ENCODE measurements around the gene ATRAID.
"Not testable (repeated sequence)": the region's sequence is repeated elsewhere in the genome, so short reads cannot be mapped to it uniquely, and the experiment has no call there.

The ATRAID gene

DNA sequence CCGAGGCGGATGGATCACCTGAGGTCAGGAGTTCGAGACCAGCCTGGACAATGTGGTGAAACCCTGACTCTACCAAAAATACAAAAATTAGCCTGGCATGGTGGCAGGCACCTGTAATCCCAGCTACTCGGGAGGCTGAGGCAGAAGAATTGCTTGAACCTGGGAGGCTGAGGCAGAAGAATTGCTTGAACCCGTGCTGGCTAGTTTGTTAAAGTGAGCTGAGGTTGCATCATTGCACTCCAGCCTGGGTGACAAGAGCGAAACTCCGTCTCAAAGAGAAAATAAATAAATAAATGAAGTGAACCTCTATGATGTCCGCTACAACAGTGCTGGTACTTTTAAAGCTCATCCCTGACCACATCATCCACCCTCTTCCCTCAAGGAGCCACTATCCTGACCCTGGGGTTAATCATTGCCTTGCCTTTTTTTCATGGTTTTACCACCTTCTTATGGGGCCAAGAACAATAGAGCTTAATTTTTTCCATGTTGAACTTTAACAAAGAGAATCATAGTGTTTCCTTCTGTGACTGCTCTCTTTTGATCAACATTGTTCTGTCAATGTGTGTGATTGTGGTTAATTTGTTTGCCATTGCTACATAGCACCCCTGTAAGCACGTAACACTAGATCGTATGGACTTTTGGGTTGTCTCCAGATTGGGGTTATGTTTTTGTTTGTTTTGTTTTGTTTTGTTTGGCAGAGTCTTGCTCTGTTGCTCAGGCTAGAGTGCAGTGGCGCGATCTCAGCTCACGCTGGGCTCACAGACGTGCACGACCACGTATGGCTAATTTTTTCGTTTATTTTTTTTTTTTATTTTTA is 17.1 kb upstream of the ATRAID start:
- no peak for DNase-seq

DNA sequence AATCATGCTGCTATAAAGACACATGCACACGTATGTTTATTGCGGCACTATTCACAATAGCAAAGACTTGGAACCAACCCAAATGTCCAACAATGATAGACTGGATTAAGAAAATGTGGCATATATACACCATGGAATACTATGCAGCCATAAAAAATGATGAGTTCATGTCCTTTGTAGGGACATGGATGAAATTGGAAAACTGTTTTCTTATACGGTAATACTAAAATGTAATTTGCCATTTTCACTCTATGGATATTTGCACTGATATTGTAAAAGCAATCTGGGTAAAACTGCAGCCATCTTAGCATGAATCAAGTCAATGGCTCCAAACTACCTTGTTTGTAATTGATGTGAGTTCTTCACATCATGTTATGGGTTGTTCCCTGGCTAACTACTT is 16.0 kb upstream of the ATRAID start:
- DNase-seq = not testable (repeated sequence)

DNA sequence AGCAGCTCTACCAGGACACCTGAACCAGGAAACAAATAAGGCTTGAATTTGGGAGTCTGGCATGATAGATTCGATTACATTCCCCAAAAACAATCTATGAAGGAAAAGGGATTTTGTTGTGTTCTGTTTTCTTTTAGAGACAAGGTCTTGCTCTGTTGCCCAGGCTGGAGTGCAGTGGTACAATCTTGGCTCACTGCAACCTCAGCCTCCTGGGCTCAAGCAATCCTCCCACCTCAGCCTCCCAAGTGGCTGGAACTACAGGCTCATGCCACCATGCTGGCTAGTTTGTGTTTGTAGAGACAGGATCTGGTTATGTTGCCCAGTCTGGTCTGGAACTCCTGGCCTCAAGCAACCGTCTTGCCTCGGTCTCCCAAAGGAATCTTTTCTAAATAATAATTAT is 13.8 kb upstream of the ATRAID start:
- DNase-seq = not testable (repeated sequence)

DNA sequence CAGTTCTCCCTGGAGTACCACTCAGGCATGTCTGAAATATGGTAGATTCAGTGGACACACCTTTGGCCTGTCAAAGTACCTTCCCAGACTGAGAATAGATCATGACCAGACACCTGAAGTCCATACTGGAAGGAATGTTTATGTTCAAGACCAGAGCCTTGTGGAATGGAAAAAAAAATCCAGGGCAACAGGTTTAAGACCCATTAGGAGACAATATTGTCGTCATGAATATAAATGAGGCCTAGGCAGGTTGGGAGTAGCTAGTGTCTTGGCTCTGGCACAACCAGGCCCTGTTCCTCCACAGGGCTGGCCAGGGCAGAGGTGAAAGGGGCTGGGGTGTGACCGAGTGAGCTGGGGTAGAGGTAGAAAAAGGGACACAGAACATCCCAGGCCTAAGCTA is 13.2 kb upstream of the ATRAID start:
- DNase-seq = no peak

DNA sequence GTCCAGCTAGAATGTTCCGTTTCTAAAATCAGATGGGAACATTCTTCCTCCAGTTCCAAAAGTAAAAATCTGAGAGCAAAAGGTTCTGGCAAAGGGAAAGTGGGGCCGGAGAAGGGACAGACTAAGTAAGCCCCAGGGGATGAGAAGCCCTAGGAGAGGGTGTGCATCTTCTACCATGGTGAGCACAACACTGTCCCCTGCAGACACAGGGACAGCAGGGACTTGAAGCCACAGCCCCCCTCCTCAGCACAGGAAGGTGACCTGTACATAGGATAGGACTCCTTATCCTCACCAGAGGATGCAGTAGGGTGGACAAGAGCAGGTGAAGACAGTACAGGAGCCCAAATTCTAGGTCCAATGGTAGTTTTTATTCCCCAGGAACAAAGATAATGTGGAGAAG is 12.6 kb upstream of the ATRAID start:
- no peak for DNase-seq

DNA sequence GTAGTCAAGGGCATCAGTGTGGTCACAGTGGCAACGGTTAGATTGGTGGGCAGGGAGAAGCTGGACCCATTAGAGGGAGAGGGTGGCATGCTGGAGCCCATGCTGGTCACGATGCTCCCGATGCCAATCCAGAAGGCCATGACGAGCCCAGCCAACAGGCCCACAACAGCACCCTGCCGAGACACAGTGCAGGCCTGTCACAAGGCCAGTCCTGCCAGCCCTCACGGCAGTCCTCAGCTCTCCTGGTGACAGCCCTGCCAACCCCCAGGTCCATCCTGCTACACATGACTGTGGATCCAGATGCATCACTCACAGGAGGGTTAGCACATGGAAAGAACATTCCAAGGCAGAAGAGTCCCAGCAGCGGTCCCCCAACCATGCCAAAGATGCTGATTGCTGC is 10.2 kb upstream of the ATRAID start:
- DNase-seq = no peak

DNA sequence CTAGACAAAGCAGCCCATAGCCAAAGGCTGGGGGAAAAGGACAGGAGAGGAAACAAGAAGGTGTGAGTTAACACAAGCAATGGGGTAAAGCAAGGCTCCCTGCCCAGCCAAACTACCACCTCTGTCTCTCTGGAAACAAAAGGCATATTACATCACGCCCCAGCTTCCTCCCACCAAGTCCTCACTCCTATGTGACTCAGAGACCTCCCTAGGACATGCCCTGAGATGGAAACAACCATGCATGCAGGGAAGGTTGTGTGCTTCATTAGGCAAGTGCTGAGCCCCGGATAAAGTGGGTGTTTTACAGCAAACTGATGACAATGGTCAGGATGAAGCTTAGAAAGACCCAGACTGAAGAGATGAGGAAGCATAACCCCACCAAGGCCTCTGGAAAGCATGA is 9.0 kb upstream of the ATRAID start:
- no peak for DNase-seq

DNA sequence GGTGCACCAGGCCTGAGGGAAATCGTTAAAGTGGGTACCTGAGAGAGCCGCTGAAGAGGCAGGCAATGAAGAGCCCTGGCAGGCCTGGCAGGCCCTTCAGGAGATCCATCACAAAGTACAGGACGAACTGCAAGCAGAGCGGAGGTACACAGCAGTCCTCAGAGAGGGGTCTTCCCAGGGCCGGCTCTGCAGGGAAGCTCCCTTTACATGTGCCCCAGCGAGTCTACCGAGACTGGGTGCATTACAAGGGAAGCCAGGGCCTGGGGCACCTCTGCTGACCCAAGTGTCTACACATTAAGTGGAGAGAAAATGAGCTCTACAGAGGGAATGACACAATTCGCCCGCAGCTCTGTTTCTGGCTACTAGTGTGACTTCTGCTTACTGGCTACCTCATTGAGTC is 8.1 kb upstream of the ATRAID start:
- DNase-seq = no peak

DNA sequence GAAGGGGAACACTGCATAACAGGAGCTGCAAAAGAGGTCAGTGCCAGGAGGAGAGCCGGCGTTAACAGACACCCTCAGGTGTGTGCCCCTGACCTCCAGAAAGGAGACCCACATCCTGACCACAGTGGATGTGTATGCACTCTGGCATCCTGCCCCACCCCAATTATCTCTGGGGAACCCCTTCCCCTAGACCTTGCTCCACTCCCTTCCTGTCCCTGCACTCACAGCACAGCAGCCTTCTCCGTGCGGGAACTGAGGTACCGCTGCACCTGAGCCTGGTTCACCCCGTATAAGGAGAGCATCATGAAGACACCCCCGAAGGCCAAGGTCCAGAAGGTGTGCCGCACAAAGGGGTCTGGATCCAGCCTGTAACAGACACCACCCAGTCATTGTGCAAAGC is 7.3 kb upstream of the ATRAID start:
- no peak for DNase-seq

DNA sequence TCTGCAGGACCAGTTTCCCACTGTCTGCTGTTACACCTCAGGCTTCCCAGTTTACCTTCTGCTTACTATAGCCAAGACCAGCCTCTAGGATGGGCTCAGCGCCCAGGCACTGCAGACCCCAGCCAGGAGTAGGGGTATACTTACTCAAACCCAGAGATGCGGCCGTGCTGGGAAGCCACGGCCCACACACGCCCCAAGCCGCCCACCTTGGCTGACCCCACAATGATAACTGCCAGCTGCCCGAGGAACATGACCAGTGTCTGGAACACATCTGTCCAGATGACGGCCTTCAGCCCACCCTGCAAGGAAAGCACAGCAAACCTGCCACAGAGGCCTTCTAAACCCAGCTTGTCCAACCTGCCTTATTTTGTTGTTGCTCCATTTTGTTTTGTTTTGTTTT is 6.6 kb upstream of the ATRAID start:
- no peak for DNase-seq

DNA sequence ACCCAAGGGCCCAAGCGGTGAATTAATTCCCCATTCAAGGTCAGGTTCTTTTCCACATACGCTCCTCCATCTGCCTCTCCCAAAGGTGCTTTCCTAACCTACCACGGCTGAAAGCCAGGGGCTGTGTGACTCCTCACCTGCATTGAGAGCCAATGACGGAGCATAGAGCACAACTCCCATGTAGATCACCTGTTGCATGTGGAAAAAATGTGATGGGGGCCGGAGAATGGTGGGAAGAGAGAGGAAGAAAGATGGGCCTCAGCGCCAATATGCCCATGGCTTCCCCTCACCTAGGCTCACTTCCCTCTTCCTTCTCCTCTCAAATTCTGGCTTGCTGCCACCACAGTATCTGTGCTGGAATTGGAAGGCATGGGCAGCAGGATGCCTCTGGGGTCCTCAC is 5.5 kb upstream of the ATRAID start:
- no peak for DNase-seq

DNA sequence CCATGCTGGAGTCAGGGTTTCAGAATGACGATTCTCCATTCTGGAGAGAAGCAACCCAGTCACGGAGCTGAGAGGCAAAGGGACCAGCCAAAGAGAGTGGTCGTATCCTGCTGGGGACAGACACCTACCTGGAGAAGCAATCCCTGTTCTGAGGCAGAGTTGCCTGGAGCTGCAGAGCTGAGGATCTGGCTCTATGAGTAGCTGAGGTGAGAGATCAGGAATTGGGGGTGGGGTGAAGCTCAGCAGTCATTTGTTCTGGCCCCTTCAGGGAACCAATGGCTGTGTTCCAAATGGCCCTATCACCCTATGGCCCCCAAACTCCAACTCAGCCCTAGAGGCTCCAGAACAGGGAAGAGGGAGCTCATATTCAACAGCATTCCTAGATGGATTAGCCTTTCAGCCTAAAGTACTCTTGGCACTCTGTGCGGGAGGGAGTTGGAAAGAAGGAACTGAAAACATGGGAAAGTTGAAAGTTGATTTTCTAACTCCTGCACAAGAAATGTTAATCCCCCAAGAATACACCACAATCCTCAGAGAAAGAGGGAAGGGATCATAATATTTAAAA is 3.3 kb upstream of the ATRAID start:
- no peak for DNase-seq

DNA sequence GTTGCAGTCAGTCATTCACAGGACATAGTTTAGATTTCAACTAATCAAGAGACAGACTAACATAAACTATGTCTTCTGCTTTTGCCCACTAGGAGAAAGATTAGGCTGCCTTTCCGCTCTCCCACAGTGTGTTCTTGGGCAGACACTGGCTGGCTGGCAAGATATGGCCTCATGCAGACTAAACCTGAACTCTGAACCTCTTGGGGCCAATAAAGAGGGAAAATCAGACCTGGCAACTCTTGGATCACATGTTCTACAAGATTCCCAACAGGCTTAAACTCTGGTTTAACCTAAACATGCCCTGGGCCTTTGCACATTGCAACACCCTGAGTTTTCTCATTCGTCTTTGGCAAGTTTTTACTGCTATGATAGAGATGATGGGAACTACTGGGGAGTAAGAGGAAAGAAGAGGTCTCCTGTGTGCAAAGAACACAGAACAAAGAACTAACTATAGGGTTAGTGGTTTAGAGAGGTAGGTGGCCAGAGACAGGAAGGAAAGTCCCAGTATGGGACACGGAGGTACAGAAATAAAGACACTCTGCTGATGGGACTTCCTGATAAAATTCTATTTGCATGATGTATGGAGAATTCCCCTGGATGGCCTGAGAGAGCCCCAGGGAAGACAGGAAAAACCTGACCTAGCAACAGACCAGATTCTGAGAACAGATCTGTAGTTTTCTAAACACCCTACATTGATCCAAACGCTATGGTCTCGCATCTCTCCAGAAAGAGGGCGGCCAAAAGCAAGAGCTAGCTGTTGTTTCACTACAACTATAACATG is 2.0 kb upstream of the ATRAID start:
- peak; percentile 51 for DNase-seq

DNA sequence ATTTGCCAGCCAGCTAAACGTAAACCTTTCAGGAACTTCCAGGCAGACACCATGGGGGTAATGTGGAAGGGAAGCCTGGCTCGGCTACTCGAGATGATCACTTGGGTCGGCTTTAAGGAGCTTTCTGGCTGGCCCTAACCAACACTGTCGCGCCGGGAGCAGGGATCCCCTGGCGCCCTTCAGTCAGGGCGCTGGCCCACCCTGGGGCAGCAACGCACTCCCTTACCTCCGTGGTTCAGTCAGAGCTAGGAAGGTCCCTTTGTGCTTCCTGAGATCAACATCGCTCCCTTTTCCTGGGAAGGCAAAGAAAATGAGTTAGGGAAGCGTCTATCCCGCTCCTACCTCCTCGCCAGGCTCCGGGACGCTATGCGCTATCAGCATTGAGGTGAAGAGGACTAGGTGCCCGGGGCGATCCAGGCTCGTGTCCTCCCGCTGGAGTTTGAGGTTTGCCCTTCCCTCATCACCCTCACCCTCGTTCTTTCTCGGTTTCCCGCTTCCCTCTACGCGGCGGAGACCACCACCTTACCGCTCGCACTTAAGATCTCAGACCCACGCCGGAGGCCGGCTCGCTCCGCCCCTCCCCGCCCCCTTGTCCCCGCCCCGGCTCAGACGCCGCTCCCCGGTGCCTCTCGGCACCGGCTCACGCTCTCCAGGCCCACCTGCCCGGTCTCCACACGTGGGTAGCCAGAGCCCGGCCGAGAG is 449 bp upstream of the ATRAID start:
- peak; percentile 12 for DNase-seq

DNA sequence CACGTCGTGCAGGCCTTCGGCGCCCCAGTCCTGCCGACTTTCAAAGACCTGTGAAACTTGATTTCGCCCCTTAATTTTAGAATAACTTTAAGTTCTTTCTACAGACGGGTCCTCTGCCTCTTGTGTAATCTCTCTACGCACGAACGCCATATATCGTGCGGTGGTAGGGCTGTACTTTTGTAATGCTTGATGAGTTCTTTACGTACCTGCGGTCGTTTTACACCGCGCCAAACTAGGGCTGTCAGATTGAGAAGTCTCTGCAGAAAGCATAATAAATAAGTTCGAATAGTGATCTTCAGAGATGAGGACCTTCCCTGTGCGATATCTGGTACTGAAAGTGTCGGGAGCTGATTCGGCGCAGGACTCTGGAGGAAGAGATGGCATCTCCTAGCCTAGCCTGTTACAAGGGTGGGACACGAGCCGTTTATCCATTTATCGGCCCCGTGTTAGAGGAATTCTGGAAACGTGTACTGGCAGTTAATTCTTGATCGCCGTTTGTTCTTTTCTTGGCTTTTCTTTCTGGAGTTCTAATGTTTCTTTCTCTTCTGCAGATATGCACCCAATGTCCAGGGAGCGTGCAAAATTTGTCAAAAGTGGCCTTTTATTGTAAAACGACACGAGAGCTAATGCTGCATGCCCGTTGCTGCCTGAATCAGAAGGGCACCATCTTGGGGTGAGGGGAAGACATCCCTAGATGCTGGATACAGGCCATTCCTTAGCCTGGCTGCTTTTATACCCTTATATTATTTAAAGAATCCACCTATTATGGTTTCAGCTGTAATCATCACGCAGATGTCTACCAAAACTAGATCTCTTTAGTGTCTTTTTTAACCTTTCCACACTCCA is 1.0 kb downstream of the ATRAID start:
- DNase-seq = peak; percentile 67

DNA sequence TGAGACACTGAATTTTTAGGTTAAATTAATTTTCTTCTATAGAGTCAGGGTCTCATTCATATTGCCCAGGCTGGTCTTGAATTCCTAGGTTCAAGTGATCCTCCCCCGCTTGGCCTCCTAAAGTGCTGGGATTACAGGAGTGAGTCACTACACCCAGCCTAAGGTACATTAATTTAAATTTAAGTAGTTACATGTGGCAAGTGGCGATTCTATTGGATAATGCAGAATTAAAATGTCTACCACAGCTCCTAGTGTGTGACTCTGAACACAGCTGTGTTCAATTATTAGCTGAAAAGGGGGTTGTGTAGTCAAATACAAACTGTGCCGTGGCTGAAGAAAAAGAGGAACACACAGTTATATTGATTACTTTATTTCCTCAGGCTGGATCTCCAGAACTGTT is 3.1 kb downstream of the ATRAID start:
- DNase-seq = no peak

DNA sequence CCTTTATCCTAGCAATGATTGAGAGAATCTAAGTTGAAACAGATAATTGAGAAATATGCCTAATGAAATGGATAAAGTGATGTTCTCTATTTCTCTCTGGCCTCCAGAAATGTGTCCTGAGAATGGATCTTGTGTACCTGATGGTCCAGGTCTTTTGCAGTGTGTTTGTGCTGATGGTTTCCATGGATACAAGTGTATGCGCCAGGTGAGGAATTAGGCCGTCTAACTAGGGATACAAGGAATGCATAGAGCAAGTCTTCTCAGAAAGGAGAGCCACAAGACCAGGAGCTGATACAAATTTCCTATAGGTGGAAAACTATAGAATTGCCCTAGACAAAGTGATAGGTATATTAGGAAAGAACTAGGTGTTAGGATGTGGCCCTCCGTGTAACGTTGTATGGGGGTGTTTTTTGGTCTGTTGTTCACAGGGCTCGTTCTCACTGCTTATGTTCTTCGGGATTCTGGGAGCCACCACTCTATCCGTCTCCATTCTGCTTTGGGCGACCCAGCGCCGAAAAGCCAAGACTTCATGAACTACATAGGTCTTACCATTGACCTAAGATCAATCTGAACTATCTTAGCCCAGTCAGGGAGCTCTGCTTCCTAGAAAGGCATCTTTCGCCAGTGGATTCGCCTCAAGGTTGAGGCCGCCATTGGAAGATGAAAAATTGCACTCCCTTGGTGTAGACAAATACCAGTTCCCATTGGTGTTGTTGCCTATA is 4.7 kb downstream of the ATRAID start:
- DNase-seq = no peak

DNA sequence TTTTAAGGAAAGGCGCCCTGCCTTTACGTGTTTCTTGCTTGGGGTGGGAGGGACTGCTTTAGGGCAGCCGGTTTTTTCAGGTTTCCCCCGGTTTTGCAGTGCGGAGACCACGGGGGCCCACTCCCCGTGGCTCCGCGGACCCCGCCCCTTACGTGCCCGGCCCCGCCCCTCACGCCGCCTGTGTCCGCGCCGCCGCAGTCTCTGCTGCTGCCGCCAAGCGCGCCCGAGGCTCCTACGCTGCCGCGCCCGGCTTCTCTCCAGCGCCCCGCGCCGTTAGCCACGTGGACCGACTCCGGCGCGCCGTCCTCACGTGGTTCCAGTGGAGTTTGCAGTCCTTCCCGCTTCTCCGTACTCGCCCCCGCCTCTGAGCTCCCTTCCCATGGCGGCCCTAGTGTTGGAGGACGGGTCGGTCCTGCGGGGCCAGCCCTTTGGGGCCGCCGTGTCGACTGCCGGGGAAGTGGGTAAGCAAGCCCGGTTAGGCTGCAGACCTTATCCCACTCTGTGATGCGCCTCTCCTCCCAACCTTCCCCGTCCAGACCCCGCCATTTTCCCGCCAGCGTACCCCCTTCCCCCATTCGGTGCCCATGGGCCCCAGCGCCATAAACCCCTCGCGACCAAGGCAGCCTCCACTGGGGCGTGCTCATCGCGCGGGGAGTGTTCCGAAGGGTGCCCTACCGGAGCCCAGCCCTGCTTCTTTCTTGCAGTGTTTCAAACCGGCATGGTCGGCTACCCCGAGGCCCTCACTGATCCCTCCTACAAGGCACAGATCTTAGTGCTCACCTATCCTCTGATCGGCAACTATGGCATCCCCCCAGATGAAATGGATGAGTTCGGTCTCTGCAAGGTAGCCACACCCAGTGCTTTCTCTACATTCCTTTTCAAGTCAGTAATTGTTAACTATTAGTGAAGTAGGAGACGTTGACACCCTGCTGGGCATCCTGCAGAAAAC is 5.6 kb downstream of the ATRAID start, which contains the start of gene CAD:
CAD (plus strand) TSS at position 197 of the 949 bp plus-strand sequence; CDS start at position 380, 183 bp downstream.
- peak; percentile 86 for DNase-seq

DNA sequence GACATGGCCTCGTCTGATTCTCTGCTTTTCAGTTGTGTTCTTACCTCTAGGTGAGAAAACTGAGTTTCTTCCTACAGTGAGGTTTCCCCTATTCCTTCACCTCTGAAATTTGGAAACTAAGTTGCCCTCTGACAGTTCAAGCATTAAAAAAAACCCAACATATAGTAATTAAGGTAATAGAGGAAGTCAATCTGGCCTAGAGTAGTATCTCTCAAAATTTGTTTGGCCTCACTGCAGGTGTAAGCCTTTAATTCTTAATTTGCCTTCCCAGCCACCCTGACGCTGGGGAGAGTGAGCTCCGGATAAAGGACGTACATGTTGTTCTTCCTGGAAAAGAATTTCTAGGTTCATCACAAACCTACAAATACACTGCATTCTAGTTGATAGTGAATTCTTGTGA is 6.8 kb downstream of the ATRAID start:
- no peak for DNase-seq

DNA sequence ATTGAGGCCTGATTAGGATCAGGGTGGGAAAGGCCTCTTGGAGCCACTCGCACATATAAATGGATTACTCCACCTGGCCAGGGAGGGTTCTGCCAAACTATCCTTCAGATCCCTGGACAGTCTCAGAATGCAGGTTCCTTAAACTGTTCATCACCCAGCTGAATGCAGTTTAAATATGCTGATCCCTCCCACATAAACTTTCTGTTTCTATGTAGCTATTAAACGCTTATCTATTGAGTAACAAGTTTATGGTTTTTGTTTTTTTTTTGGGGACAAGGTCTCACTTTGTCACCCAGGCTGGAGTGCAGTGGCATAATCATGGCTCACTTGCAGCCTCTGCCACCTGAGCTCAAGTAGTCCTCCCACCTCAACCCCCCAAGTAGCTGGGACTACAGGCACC is 7.2 kb downstream of the ATRAID start:
- no peak for DNase-seq
